H1 (cell line): ENCODE results near the gene KRTAP10-5. TPM values are rescaled to one million over a fixed set of nuclear protein-coding genes. Genes with fewer than 3 reads are reported as not detected.

ENCODE experiments used
- CTCF ChIA-PET: fragments of 300-600 bp; sonication (Branson Sonifier 250); formaldehyde crosslinking; loops from one replicate; lab custom pipeline; 2021; ENCODE audit not compliant: partially characterized antibody; lab: Charles Lee
- POLR2A ChIA-PET: fragments of 300-600 bp; sonication (Branson Sonifier 250); formaldehyde crosslinking; loops from one replicate; lab custom pipeline; 2021; ENCODE audit warnings: inconsistent platforms; ENCODE audit not compliant: partially characterized antibody; lab: Charles Lee
- DNase-seq, 2 experiments: peaks; one replicate each; pipeline versions ENCODE4 v3.0.0 to v3.0.0-alpha.2; 2010 to 2022; ENCODE audit warnings: low spot score in 2 of 2, low read depth in 1 of 2, mixed read lengths in 1 of 2
- FAIRE-seq: peaks from 2 replicates; lab custom pipeline; 2011; peaks lifted over from hg19 to GRCh38; lab: Jason Lieb, UNC
- H2AFZ ChIP-seq: 2 replicates; pipeline ENCODE4 v1.8.1; 2012; ENCODE audit warnings: low read length, inconsistent platforms
- H2AK5ac ChIP-seq: 2 replicates; pipeline ENCODE4 v1.6.1; 2013; ENCODE audit warnings: low read depth, low read length
- H2BK120ac ChIP-seq: replicated peaks from 2 replicates; pipeline ENCODE3; 2013; ENCODE audit warnings: low read depth, low read length, inconsistent platforms
- H2BK12ac ChIP-seq: 2 replicates; pipeline ENCODE4 v1.6.1; 2013; ENCODE audit warnings: low read depth, low read length
- H2BK15ac ChIP-seq: 2 replicates; pipeline ENCODE4 v1.6.1; 2013; ENCODE audit warnings: low read length
- H2BK20ac ChIP-seq: 2 replicates; pipeline ENCODE4 v1.6.1; 2013; ENCODE audit warnings: low read length
- H2BK5ac ChIP-seq: 2 replicates; pipeline ENCODE4 v1.6.1; 2013; ENCODE audit warnings: low read depth, low read length
- H3K14ac ChIP-seq: 2 replicates; pipeline ENCODE4 v1.6.1; 2013; ENCODE audit warnings: inconsistent platforms; ENCODE audit not compliant: insufficient read length
- H3K18ac ChIP-seq: 2 replicates; pipeline ENCODE4 v1.6.1; 2013; ENCODE audit warnings: low read length; ENCODE audit errors: extremely low read depth
- H3K23ac ChIP-seq: 2 replicates; pipeline ENCODE4 v1.6.1; 2013; ENCODE audit warnings: inconsistent platforms; ENCODE audit not compliant: insufficient read length
- H3K23me2 ChIP-seq: 2 replicates; pipeline ENCODE4 v1.6.1; 2013; ENCODE audit warnings: low read depth, low read length
- H3K27ac ChIP-seq: 2 replicates; pipeline ENCODE4 v1.6.1; 2011; ENCODE audit warnings: low read depth, low read length, inconsistent platforms
- H3K27me3 ChIP-seq, 4 experiments: replicated peaks in 1 of 4; 1 replicate in 1 of 4; 2 replicates in 3 of 4; pipeline versions ENCODE4 v1.6.1 to v1.8.1; 2011 to 2013; ENCODE audit warnings: low read length in 3 of 4, mild to moderate bottlenecking in 3 of 4, inconsistent platforms in 2 of 4, mixed read lengths in 2 of 4, moderate library complexity in 1 of 4; ENCODE audit not compliant: control insufficient read depth in 3 of 4, insufficient read depth in 3 of 4; ENCODE audit errors: extremely low read depth in 1 of 4
- H3K36me3 ChIP-seq, 4 experiments: 2 replicates each; pipeline versions ENCODE4 v1.6.1 to v1.8.1; 2011 to 2013; ENCODE audit warnings: mild to moderate bottlenecking in 4 of 4, low read length in 3 of 4, moderate library complexity in 2 of 4, control low read depth in 1 of 4, inconsistent platforms in 1 of 4; ENCODE audit not compliant: insufficient read depth in 4 of 4, control insufficient read depth in 2 of 4
- H3K4ac ChIP-seq: replicated peaks from 2 replicates; pipeline ENCODE3; 2013; ENCODE audit warnings: low read length, low read depth, mixed read lengths, inconsistent platforms; ENCODE audit not compliant: insufficient read length
- H3K4me1 ChIP-seq, 4 experiments: replicated peaks in 1 of 4; 1 replicate in 1 of 4; 2 replicates in 3 of 4; pipeline versions ENCODE4 v1.6.1 to v1.8.1; 2011 to 2013; ENCODE audit warnings: low read length in 3 of 4, inconsistent platforms in 2 of 4, mixed read lengths in 1 of 4; ENCODE audit not compliant: insufficient read depth in 4 of 4, control insufficient read depth in 3 of 4
- H3K4me2 ChIP-seq, 2 experiments: 2 replicates each; pipeline versions ENCODE4 v1.6.1 to v1.8.1; 2011 to 2013; ENCODE audit warnings: low read depth in 2 of 2, low read length in 2 of 2, control low read depth in 1 of 2, inconsistent platforms in 1 of 2, mild to moderate bottlenecking in 1 of 2; ENCODE audit not compliant: insufficient read depth in 1 of 2
- H3K4me3 ChIP-seq, 4 experiments: fragments of 200-600, 300-600 bp in 1 of 4; sonication (generic), shearing (Covaris generic), sonication (Bioruptor Twin) in 1 of 4; 2 replicates each; pipeline versions ENCODE4 v1.5.1 to v1.8.1; 2011 to 2016; ENCODE audit warnings: low read length in 4 of 4, low read depth in 3 of 4, control low read depth in 2 of 4, inconsistent platforms in 2 of 4, mild to moderate bottlenecking in 2 of 4, mixed read lengths in 1 of 4, moderate library complexity in 1 of 4; ENCODE audit not compliant: insufficient read depth in 2 of 4; ENCODE audit errors: extremely low read depth in 1 of 4
- H3K56ac ChIP-seq: replicated peaks from 2 replicates; pipeline ENCODE3; 2013; ENCODE audit warnings: low read depth, mild to moderate bottlenecking, mixed read lengths, low read length, inconsistent platforms; ENCODE audit not compliant: insufficient read length
- H3K79me1 ChIP-seq: 2 replicates; pipeline ENCODE4 v1.6.1; 2013; ENCODE audit warnings: low read depth, low read length, control low read depth
- H3K79me2 ChIP-seq, 2 experiments: 2 replicates each; pipeline versions ENCODE4 v1.6.1 to v1.8.1; 2012 to 2013; ENCODE audit warnings: low read length in 2 of 2, mild to moderate bottlenecking in 2 of 2, inconsistent platforms in 1 of 2; ENCODE audit not compliant: insufficient read depth in 2 of 2, control insufficient read depth in 1 of 2
- H3K9ac ChIP-seq, 4 experiments: replicated peaks in 1 of 4; 1 replicate in 1 of 4; 2 replicates in 3 of 4; pipeline versions ENCODE4 v1.6.1 to v1.8.1; 2011 to 2013; ENCODE audit warnings: low read depth in 3 of 4, low read length in 3 of 4, control low read depth in 2 of 4, mild to moderate bottlenecking in 2 of 4, moderate library complexity in 2 of 4, inconsistent platforms in 1 of 4; ENCODE audit errors: extremely low read depth in 1 of 4
- H3K9me3 ChIP-seq, 2 experiments: 2 replicates each; pipeline versions ENCODE4 v1.6.1 to v1.8.1; 2012 to 2013; ENCODE audit warnings: mild to moderate bottlenecking in 2 of 2, moderate library complexity in 2 of 2, control low read depth in 1 of 2, inconsistent platforms in 1 of 2, low read depth in 1 of 2, low read length in 1 of 2, mixed read lengths in 1 of 2; ENCODE audit not compliant: insufficient read depth in 2 of 2
- H4K20me1 ChIP-seq, 2 experiments: replicated peaks in 1 of 2; 2 replicates each; pipeline versions ENCODE3 to v1.8.1; 2011 to 2013; ENCODE audit warnings: inconsistent platforms in 2 of 2, low read length in 2 of 2, mild to moderate bottlenecking in 1 of 2; ENCODE audit not compliant: insufficient read depth in 2 of 2, control insufficient read depth in 1 of 2
- H4K5ac ChIP-seq: 2 replicates; pipeline ENCODE4 v1.6.1; 2013; ENCODE audit warnings: low read length, low read depth, mixed read lengths, inconsistent platforms; ENCODE audit not compliant: insufficient read length
- H4K8ac ChIP-seq: 2 replicates; pipeline ENCODE4 v1.8.0; 2013; ENCODE audit warnings: mild to moderate bottlenecking, moderate library complexity, low read length, inconsistent platforms; ENCODE audit not compliant: insufficient read depth; ENCODE audit errors: extremely low read depth
- H4K91ac ChIP-seq: replicated peaks from 2 replicates; pipeline ENCODE3; 2013; ENCODE audit warnings: low read length, mixed read lengths, inconsistent platforms; ENCODE audit not compliant: insufficient read length
- CHD1 ChIP-seq: IDR thresholded peaks from 2 replicates; pipeline ENCODE4 v1.6.1; 2012; ENCODE audit warnings: low read depth, low read length, improper control_type of control experiment
- CHD2 ChIP-seq: IDR thresholded peaks from 2 replicates; pipeline ENCODE4 v1.6.1; 2012; ENCODE audit warnings: low read length, improper control_type of control experiment
- CTBP2 ChIP-seq: IDR thresholded peaks from 2 replicates; pipeline ENCODE4 v1.7.0; 2011; ENCODE audit warnings: borderline replicate concordance, mild to moderate bottlenecking, moderate library complexity, mixed read lengths, low read length; ENCODE audit not compliant: insufficient read depth, insufficient read length
- FOSL1 ChIP-seq: IDR thresholded peaks from 2 replicates; pipeline ENCODE4 v1.6.1; 2011; ENCODE audit warnings: mild to moderate bottlenecking, low read depth, low read length, moderate library complexity; ENCODE audit not compliant: insufficient read depth
- KDM5A ChIP-seq: fragments of 200-600 bp; IDR thresholded peaks from 2 replicates; pipeline ENCODE4 v1.7.1; 2012; ENCODE audit warnings: mild to moderate bottlenecking, low read length, inconsistent platforms, mixed read lengths
- NRF1 ChIP-seq: IDR thresholded peaks from 2 replicates; pipeline ENCODE4 v1.6.1; 2011; ENCODE audit warnings: mild to moderate bottlenecking, low read depth, low read length, improper control_type of control experiment
- POLR2AphosphoS5 ChIP-seq: IDR thresholded peaks from 2 replicates; pipeline ENCODE4 v1.6.1; 2011; ENCODE audit warnings: low read depth, low read length
- POU5F1 ChIP-seq: IDR thresholded peaks from 2 replicates; pipeline ENCODE4 v1.6.1; 2011; ENCODE audit warnings: low read depth, mild to moderate bottlenecking, low read length, moderate library complexity
- RXRA ChIP-seq: IDR thresholded peaks from 2 replicates; pipeline ENCODE4 v1.6.1; 2011; ENCODE audit warnings: low read depth, mild to moderate bottlenecking, low read length, moderate library complexity; ENCODE audit not compliant: insufficient read depth
- TBP ChIP-seq: IDR thresholded peaks from 2 replicates; pipeline ENCODE4 v1.6.1; 2011; ENCODE audit warnings: low read depth, low read length, improper control_type of control experiment
- YY1 ChIP-seq: IDR thresholded peaks from 2 replicates; pipeline ENCODE4 v1.6.1; 2011; ENCODE audit warnings: low read depth, mild to moderate bottlenecking, low read length
- WGBS, 2 experiments: shearing (Covaris generic) in 1 of 2; methylation state at CpG; one replicate each; pipeline versions ENCODE4 v1.1.6 to v1.1.7; 2013 to 2015; ENCODE audit warnings: low lambda C conversion rate in 2 of 2, mixed read lengths in 2 of 2, inconsistent platforms in 1 of 2, low coverage in 1 of 2, missing lambda C conversion rate in 1 of 2; ENCODE audit not compliant: insufficient replicate concordance in 2 of 2, insufficient coverage in 1 of 2, insufficient read length in 1 of 2; ENCODE audit errors: extremely low coverage in 1 of 2, missing lambda C conversion rate in 1 of 2; 5-methylcytosine and 5-hydroxymethylcytosine counted together
- polyA plus RNA-seq, 7 experiments: library from polyadenylated mRNA; depleted of rRNA in 3 of 7; stranded (reverse) in 5 of 7; unstranded in 2 of 7; fragments of >200 nt in 5 of 7; fragments of 200-250 nt in 2 of 7; gene quantifications; 1 replicate in 5 of 7; 2 replicates in 1 of 7; 4 replicates in 1 of 7; pipeline versions ENCODE4 v1.2.1 to v1.2.3, GENCODE V29; 2011 to 2013; ENCODE audit warnings: missing spikeins in 2 of 7, mixed read lengths in 2 of 7
- total RNA-seq: library from RNA; stranded (reverse); fragmentation: NEBNext Ultra II Directional; extraction: Animal tissue kit (Norgen Biotek cat#: 25700); gene quantifications from 2 replicates; pipeline ENCODE4 v1.2.1, GENCODE V29; 2021
- TF ChIP-seq, protein P1 (sequence below): IDR thresholded peaks from 2 replicates; pipeline ENCODE4 v1.6.1; 2011; ENCODE audit warnings: low read length, improper control_type of control experiment

KRTAP10-5 gene
- total and polyA plus RNA-seq, 2 of the 8 experiments (the other 6 are each of a cell fraction or from before 2014, with no cell fraction given): 0.09 TPM; not detected in 1

DNA sequence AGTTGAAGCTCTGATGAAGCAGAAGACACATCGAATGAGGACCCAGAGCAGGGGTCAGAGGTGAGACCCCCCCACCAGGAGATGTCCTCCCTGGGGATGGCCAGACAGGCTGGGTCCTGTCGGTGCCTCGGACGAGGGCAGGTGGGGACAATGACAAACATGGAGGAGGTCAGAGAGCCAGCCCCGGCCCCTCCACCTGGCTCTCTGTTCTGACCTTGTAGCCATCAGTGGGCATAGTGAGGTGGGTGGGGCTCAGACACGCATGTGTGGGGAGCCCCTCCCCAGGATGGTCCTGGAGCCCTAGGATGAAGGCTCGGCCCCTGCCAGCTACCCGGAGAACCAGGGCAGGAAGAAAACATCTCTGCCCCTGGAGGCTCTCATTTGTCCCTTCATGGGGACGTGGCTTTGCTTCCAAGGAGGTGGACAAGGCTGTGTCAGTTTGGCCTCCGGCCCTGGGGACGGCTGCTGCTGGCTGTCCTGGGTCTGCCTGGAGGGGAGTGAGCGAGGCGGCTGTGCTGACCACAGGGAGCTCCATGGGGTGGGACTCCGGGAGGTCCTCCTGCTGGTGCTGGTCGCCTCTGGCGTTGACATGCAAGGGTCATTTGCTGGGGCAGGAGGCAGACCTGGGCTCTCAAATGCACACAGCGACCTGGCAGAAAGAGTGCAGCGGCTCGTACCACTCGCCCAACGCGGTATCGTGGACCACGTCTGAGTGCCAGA, 9.3 kb upstream of the KRTAP10-5 start:
- H4K8ac ChIP-seq: peak overlapping the region; percentile 15; the same call in 1 of the 2 replicates
- no peak overlapping the region for H2AK5ac ChIP-seq
- no peak overlapping the region for H3K14ac ChIP-seq
- FAIRE-seq (no peak), DNase-seq (peak in 1 of 2 experiments; percentile 38)
- no peak overlapping the region for H3K9ac ChIP-seq
- H3K36me3 ChIP-seq: no peaks in the 10 kb centered on the region; a peak in 1 of 8 replicates
- H3K79me2 ChIP-seq: no peaks in the 10 kb centered on the region
- H3K27me3 ChIP-seq: no peaks in the 10 kb centered on the region
- no peak overlapping the region for H2BK5ac ChIP-seq
- no peak overlapping the region for H2AFZ ChIP-seq
- H3K18ac ChIP-seq: peak overlapping the region; percentile 32; the same call in 1 of the 2 replicates
- no peak overlapping the region for H3K4me2 ChIP-seq
- H3K9me3 ChIP-seq: no peaks in the 10 kb centered on the region
- H3K4me1 ChIP-seq: peaks cover 2 to 15% (median 6%) of the 10 kb centered on the region in 4 experiments
- H3K27ac ChIP-seq: no peak overlapping the region
- H4K20me1 ChIP-seq: no peaks in the 10 kb centered on the region
- no peak overlapping the region for H2BK15ac ChIP-seq
- H3K56ac ChIP-seq: no peak overlapping the region
- POLR2A ChIA-PET: no interaction called here
- H3K79me1 ChIP-seq: no peaks in the 10 kb centered on the region
- no peak overlapping the region for H2BK120ac ChIP-seq
- H2BK20ac ChIP-seq: no peak overlapping the region
- H2BK12ac ChIP-seq: 0 out of 2 replicates have a peak overlapping the region, but pooled peaks have one; percentile 29
- WGBS, 2 experiments: 87% methylated on average over 24 of the region's 24 CpGs; no CpG with 5 or more reads in 1 of the 2 experiments
- no peak overlapping the region for H3K23ac ChIP-seq
- CTCF ChIA-PET: no interaction called here
- no peak overlapping the region for H4K91ac ChIP-seq
- 0 out of 2 replicates have a peak, but pooled peaks cover 4% of the 10 kb centered on the region for H3K23me2 ChIP-seq
- H3K4me3 ChIP-seq: no peak overlapping the region
- no peak overlapping the region for H3K4ac ChIP-seq
- no peak overlapping the region for H4K5ac ChIP-seq
- TF ChIP-seq CHD1: no peak
- no peak for TF ChIP-seq KDM5A
- no peak for TF ChIP-seq FOSL1
- TF ChIP-seq POU5F1: no peak
- TF ChIP-seq YY1: no peak
- no peak for TF ChIP-seq NRF1
- TF ChIP-seq CHD2: no peak
- TF ChIP-seq, protein P1, sequence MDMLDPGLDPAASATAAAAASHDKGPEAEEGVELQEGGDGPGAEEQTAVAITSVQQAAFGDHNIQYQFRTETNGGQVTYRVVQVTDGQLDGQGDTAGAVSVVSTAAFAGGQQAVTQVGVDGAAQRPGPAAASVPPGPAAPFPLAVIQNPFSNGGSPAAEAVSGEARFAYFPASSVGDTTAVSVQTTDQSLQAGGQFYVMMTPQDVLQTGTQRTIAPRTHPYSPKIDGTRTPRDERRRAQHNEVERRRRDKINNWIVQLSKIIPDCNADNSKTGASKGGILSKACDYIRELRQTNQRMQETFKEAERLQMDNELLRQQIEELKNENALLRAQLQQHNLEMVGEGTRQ: no peak
- TF ChIP-seq TBP: no peak
- TF ChIP-seq CTBP2: no peak
- no peak for TF ChIP-seq POLR2AphosphoS5
- TF ChIP-seq RXRA: no peak
